HCT116 (cell line): Measurements from ENCODE around the gene SCTR. TPM values are rescaled to one million over a fixed set of nuclear protein-coding genes. Genes with fewer than 3 reads are reported as not detected.

Experiments used
- ATAC-seq: fragments of 200-7000 bp; cut with Tn5 transposase; 2 replicates; pipeline ENCODE4 v1.9.1; 2020; ENCODE audit warnings: mild to moderate bottlenecking, moderate library complexity
- BruUV-seq: library from RNA; stranded (reverse); fragments of 400-500 nt; replicated peaks from 2 replicates; lab custom pipeline; 2021; lab: Mats Ljungman, UMichigan
- CTCF ChIA-PET: fragments of 300-600 bp; sonication (Branson Sonifier 250); formaldehyde crosslinking; loops from one replicate; lab custom pipeline; 2021; ENCODE audit warnings: antibody characterized with exemption; lab: Charles Lee
- POLR2A ChIA-PET: fragments of 300-600, 350-600 bp; sonication (Branson Sonifier 250); formaldehyde crosslinking; loops from one replicate; lab custom pipeline; 2021; ENCODE audit warnings: antibody characterized with exemption; lab: Charles Lee
- RAD21 ChIA-PET, 2 experiments: fragments of 300-600 bp; sonication (Branson Sonifier 250); formaldehyde crosslinking; loops; one replicate each; lab custom pipeline; 2023; ENCODE audit warnings: low total read pairs in 2 of 2; ENCODE audit not compliant: uncharacterized antibody in 2 of 2, unreplicated experiment in 2 of 2, low non-redundant PET in 1 of 2; lab: Charles Lee
- DNase-seq: peaks from one replicate; pipeline ENCODE4 v3.0.0-alpha.2; 2010; ENCODE audit warnings: low read depth, low spot score
- H2AFZ ChIP-seq: fragments of 200-600 bp; shearing (Covaris generic), sonication (generic); 2 replicates; pipeline ENCODE4 v1.6.1; 2017; ENCODE audit warnings: low read depth, mixed run types, mixed read lengths, antibody characterized with exemption, low read length; ENCODE audit not compliant: poor library complexity, severe bottlenecking
- H3K27ac ChIP-seq: 2 replicates; pipeline ENCODE4 v1.5.1; 2012; ENCODE audit warnings: low read depth, low read length
- H3K27me3 ChIP-seq: fragments of 200-600 bp; sonication (generic); 2 replicates; pipeline ENCODE4 v1.6.1; 2016; ENCODE audit warnings: mixed run types, low read length, mixed read lengths; ENCODE audit not compliant: insufficient read depth
- H3K36me3 ChIP-seq, 2 experiments: fragments of 200-500 bp in 1 of 2; fragments of 200-600 bp in 1 of 2; sonication (Bioruptor generic) in 1 of 2; sonication (generic) in 1 of 2; 2 replicates each; pipeline versions ENCODE4 v1.5.1 to v1.6.1; 2014 to 2016; ENCODE audit warnings: low read length in 2 of 2, inconsistent platforms in 1 of 2, mixed read lengths in 1 of 2, mixed run types in 1 of 2; ENCODE audit not compliant: insufficient read depth in 2 of 2, control insufficient read depth in 1 of 2
- H3K4me1 ChIP-seq, 2 experiments: fragments of 200-600 bp in 1 of 2; sonication (generic) in 1 of 2; 2 replicates each; pipeline versions ENCODE4 v1.5.1 to v1.6.1; 2012 to 2017; ENCODE audit warnings: low read length in 2 of 2, inconsistent platforms in 1 of 2, mild to moderate bottlenecking in 1 of 2, mixed read lengths in 1 of 2, mixed run types in 1 of 2, moderate library complexity in 1 of 2; ENCODE audit not compliant: insufficient read depth in 2 of 2, control insufficient read depth in 1 of 2
- H3K4me2 ChIP-seq: fragments of 200-600 bp; sonication (generic); 2 replicates; pipeline ENCODE4 v1.6.1; 2017; ENCODE audit warnings: mixed run types, low read length, mixed read lengths
- H3K4me3 ChIP-seq, 2 experiments: fragments of 200-600 bp in 1 of 2; sonication (generic) in 1 of 2; replicated peaks in 1 of 2; 2 replicates each; pipeline ENCODE4 v1.5.1; 2011 to 2016; ENCODE audit warnings: low read length in 2 of 2, control low read depth in 1 of 2, low read depth in 1 of 2, mild to moderate bottlenecking in 1 of 2, mixed read lengths in 1 of 2, mixed run types in 1 of 2
- H3K79me2 ChIP-seq: fragments of 200-600 bp; sonication (generic); 2 replicates; pipeline ENCODE4 v1.6.1; 2017; ENCODE audit warnings: mild to moderate bottlenecking, mixed run types, low read length, moderate library complexity, mixed read lengths; ENCODE audit not compliant: insufficient read depth
- H3K9ac ChIP-seq: fragments of 200-600 bp; sonication (generic); 2 replicates; pipeline ENCODE4 v1.6.1; 2016; ENCODE audit warnings: low read length, mixed read lengths
- H3K9me2 ChIP-seq: fragments of 200-600 bp; sonication (generic), shearing (Covaris generic); 2 replicates; pipeline ENCODE4 v1.6.1; 2017; ENCODE audit warnings: mixed run types, mild to moderate bottlenecking, moderate library complexity; ENCODE audit not compliant: insufficient read depth
- H3K9me3 ChIP-seq, 2 experiments: fragments of 200-500 bp in 1 of 2; fragments of 200-600 bp in 1 of 2; sonication (Bioruptor generic) in 1 of 2; sonication (generic) in 1 of 2; 2 replicates each; pipeline ENCODE4 v1.6.1; 2014 to 2017; ENCODE audit warnings: low read length in 2 of 2, mixed read lengths in 2 of 2, inconsistent platforms in 1 of 2, low read depth in 1 of 2, mild to moderate bottlenecking in 1 of 2, mixed run types in 1 of 2, moderate library complexity in 1 of 2; ENCODE audit not compliant: control insufficient read depth in 1 of 2, insufficient read depth in 1 of 2
- H4K20me1 ChIP-seq: fragments of 200-600 bp; sonication (generic), shearing (Covaris generic); 2 replicates; pipeline ENCODE4 v1.6.1; 2017; ENCODE audit warnings: mixed run types, mild to moderate bottlenecking, moderate library complexity; ENCODE audit not compliant: insufficient read depth
- ATF3 ChIP-seq: IDR thresholded peaks from 2 replicates; pipeline ENCODE4 v1.6.1; 2012
- CBX3 ChIP-seq: IDR thresholded peaks from 2 replicates; pipeline ENCODE4 v1.6.1; 2012; ENCODE audit warnings: low read depth
- CTCF ChIP-seq, 3 experiments: fragments of 200-600 bp in 1 of 3; sonication (generic) in 1 of 3; IDR thresholded peaks in 2 of 3; conservative IDR thresholded peaks in 1 of 3; 2 replicates each; pipeline ENCODE4 v1.5.1; 2012 to 2017; ENCODE audit warnings: low read depth in 2 of 3, low read length in 2 of 3, antibody characterized with exemption in 1 of 3, borderline replicate concordance in 1 of 3, control low read depth in 1 of 3, mild to moderate bottlenecking in 1 of 3, mixed read lengths in 1 of 3, mixed run types in 1 of 3, moderate library complexity in 1 of 3; ENCODE audit not compliant: insufficient read depth in 1 of 3
- EZH2phosphoT487 ChIP-seq: fragments of 200-600 bp; IDR thresholded peaks from 2 replicates; pipeline ENCODE4 v1.6.1; 2018; ENCODE audit warnings: antibody characterized with exemption, borderline replicate concordance
- MAX ChIP-seq: IDR thresholded peaks from 2 replicates; pipeline ENCODE4 v1.6.1; 2012
- POLR2A ChIP-seq: IDR thresholded peaks from 2 replicates; pipeline ENCODE4 v1.7.0; 2011; ENCODE audit warnings: borderline replicate concordance; ENCODE audit not compliant: insufficient read depth, insufficient read length; ENCODE audit errors: extremely low read depth
- POLR2AphosphoS5 ChIP-seq: IDR thresholded peaks from 2 replicates; pipeline ENCODE4 v1.6.1; 2011; ENCODE audit warnings: mild to moderate bottlenecking, low read depth, low read length, moderate library complexity
- REST ChIP-seq: IDR thresholded peaks from 2 replicates; pipeline ENCODE4 v1.6.1; 2012; ENCODE audit warnings: low read depth
- SIN3A ChIP-seq: IDR thresholded peaks from 2 replicates; pipeline ENCODE4 v1.6.1; 2012; ENCODE audit warnings: low read depth
- SP1 ChIP-seq: IDR thresholded peaks from 2 replicates; pipeline ENCODE4 v1.6.1; 2012; ENCODE audit warnings: low read depth
- YY1 ChIP-seq: IDR thresholded peaks from 2 replicates; pipeline ENCODE4 v1.6.1; 2011; ENCODE audit warnings: low read length, low read depth, moderate library complexity, mild to moderate bottlenecking; ENCODE audit not compliant: insufficient replicate concordance; ENCODE audit errors: extremely low read depth
- ZBTB33 ChIP-seq: IDR thresholded peaks from 2 replicates; pipeline ENCODE4 v1.6.1; 2011; ENCODE audit warnings: mild to moderate bottlenecking, low read length, moderate library complexity; ENCODE audit not compliant: insufficient replicate concordance; ENCODE audit errors: extremely low read depth
- ZFX ChIP-seq: fragments of 450-650 bp; IDR thresholded peaks from 2 replicates; pipeline ENCODE4 v1.6.1; 2017
- ZNF274 ChIP-seq: fragments of 200-500 bp; sonication (Bioruptor generic); IDR thresholded peaks from 2 replicates; pipeline ENCODE4 v1.6.1; 2014; ENCODE audit warnings: mild to moderate bottlenecking, low read depth, low read length, inconsistent platforms
- intact Hi-C: fragments of 100-400 bp; cut with micrococcal nuclease; formaldehyde crosslinking; loops from 2 replicates; pipeline ENCODE4 v1.10.0; 2022
- total RNA-seq: library from RNA; stranded (reverse); gene quantifications from one replicate; pipeline ENCODE4 v1.2.1, GENCODE V29; 2021; ENCODE audit not compliant: unreplicated experiment

The SCTR gene
- total RNA-seq, 1 experiment from 2014 or later = not detected

- H3K9me3 ChIP-seq = no peaks in the 10 kb centered on the region
- H4K20me1 ChIP-seq = no peaks in the 10 kb centered on the region
- no peaks in the 10 kb centered on the region for H3K36me3 ChIP-seq
- POLR2A ChIA-PET = no interaction called here
- H3K4me1 ChIP-seq = peaks cover 0 to 4% of the 10 kb centered on the region in 2 experiments; a peak in 1 of 4 replicates
- no peak overlapping the region for H3K4me2 ChIP-seq
- TF ChIP-seq POLR2AphosphoS5 = no peak
- no peak for TF ChIP-seq YY1
- TF ChIP-seq SP1 = no peak
- TF ChIP-seq ZFX = no peak
- TF ChIP-seq MAX = no peak
- TF ChIP-seq POLR2A = no peak
- TF ChIP-seq ATF3 = no peak
- TF ChIP-seq CBX3 = no peak
- no peak for TF ChIP-seq ZBTB33
- TF ChIP-seq EZH2phosphoT487 = no peak
- no peak for TF ChIP-seq REST
- TF ChIP-seq SIN3A = no peak
- no peak for TF ChIP-seq ZNF274
- no peak for TF ChIP-seq CTCF (IDR thresholded peaks at IDR 0.05 in 2 of 3, conservative IDR thresholded peaks at IDR 0.05 in 1 of 3; ENCODE audit: borderline replicate concordance in 1 of 3, insufficient read depth in 1 of 3, low read depth in 2 of 3, low read length in 2 of 3)
- ATAC-seq = no peak
- no peaks in the 10 kb centered on the region for H3K9me2 ChIP-seq
- no peak for DNase-seq
- no peaks in the 10 kb centered on the region for H3K79me2 ChIP-seq
- no peaks in the 10 kb centered on the region for H3K27me3 ChIP-seq
- H2AFZ ChIP-seq = no peak overlapping the region
- CTCF ChIA-PET = no interaction called here
- RAD21 ChIA-PET = no interaction called here
- BruUV-seq = no TSS peak
- no peak overlapping the region for H3K9ac ChIP-seq
- no peak overlapping the region for H3K27ac ChIP-seq
- intact Hi-C loops = no loop called here
- no peak overlapping the region for H3K4me3 ChIP-seq
These were observed 55.2 kb downstream of the SCTR start for GRCh38 chr2:119469131-119469530.
